Trophoblast cell (in vitro differentiated cells and primary cell): ENCODE results near the gene TLE2.

Experiments
- DNase-seq, 2 donors: peaks; one replicate each; pipeline ENCODE4 v3.0.0-alpha.2; 2016
- H2AFZ ChIP-seq: 2 replicates; pipeline ENCODE4 v1.6.1; 2013; ENCODE audit warnings: low read length, moderate library complexity, mild to moderate bottlenecking; ENCODE audit not compliant: insufficient read depth, poor library complexity
- H2AK5ac ChIP-seq: 2 replicates; pipeline ENCODE4 v1.6.1; 2013; ENCODE audit warnings: mild to moderate bottlenecking, low read length
- H2BK120ac ChIP-seq: 2 replicates; pipeline ENCODE4 v1.6.1; 2013; ENCODE audit warnings: low read length, mild to moderate bottlenecking, moderate library complexity; ENCODE audit not compliant: insufficient read depth, poor library complexity
- H2BK12ac ChIP-seq: 2 replicates; pipeline ENCODE4 v1.6.1; 2013; ENCODE audit warnings: mild to moderate bottlenecking, low read length, moderate library complexity
- H2BK5ac ChIP-seq: 2 replicates; pipeline ENCODE4 v1.6.1; 2013; ENCODE audit warnings: low read length, low read depth, moderate library complexity, mild to moderate bottlenecking; ENCODE audit not compliant: poor library complexity
- H3K14ac ChIP-seq: 2 replicates; pipeline ENCODE4 v1.6.1; 2013; ENCODE audit warnings: mild to moderate bottlenecking, low read length
- H3K18ac ChIP-seq: 2 replicates; pipeline ENCODE4 v1.6.1; 2013; ENCODE audit warnings: mild to moderate bottlenecking, low read length
- H3K23ac ChIP-seq: 2 replicates; pipeline ENCODE4 v1.6.1; 2013; ENCODE audit warnings: low read length
- H3K27ac ChIP-seq: 2 replicates; pipeline ENCODE4 v1.5.1; 2013; ENCODE audit warnings: low read depth, mild to moderate bottlenecking, inconsistent platforms, low read length, moderate library complexity
- H3K27me3 ChIP-seq: 2 replicates; pipeline ENCODE4 v1.6.1; 2013; ENCODE audit warnings: inconsistent platforms, mild to moderate bottlenecking, low read length, moderate library complexity; ENCODE audit not compliant: insufficient read depth
- H3K36me3 ChIP-seq, 2 experiments: 1 replicate in 1 of 2; 2 replicates in 1 of 2; pipeline ENCODE4 v1.6.1; 2013; ENCODE audit warnings: low read length in 2 of 2, mild to moderate bottlenecking in 2 of 2, moderate library complexity in 1 of 2; ENCODE audit not compliant: insufficient read depth in 2 of 2, control insufficient read depth in 1 of 2
- H3K4ac ChIP-seq: 2 replicates; pipeline ENCODE4 v1.6.1; 2013; ENCODE audit warnings: low read depth, mild to moderate bottlenecking, low read length, moderate library complexity
- H3K4me1 ChIP-seq, 2 experiments: 1 replicate in 1 of 2; 2 replicates in 1 of 2; pipeline ENCODE4 v1.6.1; 2013; ENCODE audit warnings: low read length in 2 of 2, mild to moderate bottlenecking in 2 of 2, moderate library complexity in 1 of 2; ENCODE audit not compliant: insufficient read depth in 2 of 2, control insufficient read depth in 1 of 2
- H3K4me2 ChIP-seq: 2 replicates; pipeline ENCODE4 v1.6.1; 2013; ENCODE audit warnings: inconsistent platforms, mild to moderate bottlenecking, low read length, moderate library complexity
- H3K4me3 ChIP-seq: 2 replicates; pipeline ENCODE4 v1.5.1; 2013; ENCODE audit warnings: mild to moderate bottlenecking, low read depth, low read length, inconsistent platforms
- H3K79me1 ChIP-seq: one replicate; pipeline ENCODE4 v1.6.1; 2013; ENCODE audit warnings: low read length
- H3K79me2 ChIP-seq: 2 replicates; pipeline ENCODE4 v1.6.1; 2013; ENCODE audit warnings: low read length, mild to moderate bottlenecking; ENCODE audit not compliant: control insufficient read depth, insufficient read depth, poor library complexity
- H3K9ac ChIP-seq: 2 replicates; pipeline ENCODE4 v1.6.1; 2013; ENCODE audit warnings: mild to moderate bottlenecking, low read length
- H3K9me3 ChIP-seq: 2 replicates; pipeline ENCODE4 v1.6.1; 2013; ENCODE audit warnings: low read depth, mild to moderate bottlenecking, control low read depth, inconsistent platforms, low read length; ENCODE audit not compliant: insufficient read depth
- H4K12ac ChIP-seq: 2 replicates; pipeline ENCODE4 v1.6.1; 2013; ENCODE audit warnings: low read depth, mild to moderate bottlenecking, low read length, moderate library complexity
- H4K8ac ChIP-seq: 2 replicates; pipeline ENCODE4 v1.6.1; 2013; ENCODE audit warnings: low read depth, mild to moderate bottlenecking, low read length, moderate library complexity
- H4K91ac ChIP-seq: one replicate; pipeline ENCODE4 v1.6.1; 2013; ENCODE audit warnings: low read depth, mild to moderate bottlenecking, low read length, moderate library complexity
- WGBS: extraction: QIAGEN DNeasy Blood & Tissue Kit; methylation state at CpG from one replicate; pipeline ENCODE4 v1.1.7; 2013; ENCODE audit warnings: missing lambda C conversion rate; ENCODE audit not compliant: insufficient read length, insufficient coverage; ENCODE audit errors: extremely low coverage; 5-methylcytosine and 5-hydroxymethylcytosine counted together

The TLE2 gene

GRCh38 chr19:3024870-3025548 lies 4.1 kb downstream of the TLE2 start:
- H3K9me3 ChIP-seq, result peaks cover 2% of the 10 kb centered on the region
- WGBS, result no CpG with 5 or more reads among the region's 30 CpGs
- no peak for DNase-seq
- H4K12ac ChIP-seq, result no peak overlapping the region
- no peak overlapping the region for H3K14ac ChIP-seq
- no peak overlapping the region for H2AFZ ChIP-seq
- H3K79me1 ChIP-seq, result no peaks in the 10 kb centered on the region
- H3K9ac ChIP-seq, result no peak overlapping the region
- H2BK12ac ChIP-seq, result no peak overlapping the region
- no peaks in the 10 kb centered on the region for H3K36me3 ChIP-seq
- peaks cover 4 to 12% of the 10 kb centered on the region in 2 experiments for H3K4me1 ChIP-seq
- no peak overlapping the region for H3K27ac ChIP-seq
- H3K4me2 ChIP-seq, result no peak overlapping the region
- no peak overlapping the region for H3K4ac ChIP-seq
- no peak overlapping the region for H3K23ac ChIP-seq
- no peaks in the 10 kb centered on the region for H3K79me2 ChIP-seq
- no peak overlapping the region for H3K4me3 ChIP-seq
- no peak overlapping the region for H2BK5ac ChIP-seq
- no peak overlapping the region for H2BK120ac ChIP-seq
- no peak overlapping the region for H3K18ac ChIP-seq
- no peak overlapping the region for H4K8ac ChIP-seq
- peaks cover 28% of the 10 kb centered on the region for H3K27me3 ChIP-seq
- H4K91ac ChIP-seq, result no peak overlapping the region
- H2AK5ac ChIP-seq, result no peak overlapping the region

DNA sequence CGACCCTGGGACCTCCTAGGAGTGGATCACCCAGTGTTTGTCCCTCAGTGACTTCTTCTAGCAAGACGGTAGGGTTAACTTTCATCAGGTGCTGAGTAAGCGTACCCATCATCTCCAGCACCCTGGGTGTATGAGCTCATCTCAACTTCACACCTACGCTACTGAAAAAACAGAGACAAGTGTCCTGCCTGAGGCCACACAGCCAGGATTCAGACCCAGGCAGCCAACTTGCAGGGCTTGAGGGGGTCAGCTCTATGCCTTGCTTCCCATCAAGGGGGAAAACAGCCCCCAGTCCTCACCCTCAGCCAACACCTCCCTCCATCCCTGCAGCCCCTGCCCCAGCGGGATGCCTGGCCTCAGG lies 4.6 kb downstream of the TLE2 start:
- Histone ChIP-seq H3K79me2 (no peaks in the 10 kb centered on the region), H3K27ac (no peak overlapping the region), H2AFZ (no peak overlapping the region), H3K9me3 (peaks cover 2% of the 10 kb centered on the region), H2AK5ac (no peak overlapping the region), H3K4me3 (no peak overlapping the region), H2BK5ac (no peak overlapping the region), H3K36me3 (no peaks in the 10 kb centered on the region), H4K12ac (no peak overlapping the region), H3K4me2 (no peak overlapping the region), H3K9ac (no peak overlapping the region), H3K4ac (no peak overlapping the region), H4K91ac (no peak overlapping the region), H3K4me1 (peaks cover 4 to 12% of the 10 kb centered on the region in 2 experiments), H3K18ac (no peak overlapping the region), H3K79me1 (no peaks in the 10 kb centered on the region), H4K8ac (no peak overlapping the region), H3K27me3 (peaks cover 23% of the 10 kb centered on the region), H3K14ac (no peak overlapping the region), H2BK12ac (no peak overlapping the region), H2BK120ac (no peak overlapping the region), H3K23ac (no peak overlapping the region)
- whole genome bisulfite sequencing, result no CpG with 5 or more reads among the region's 5 CpGs
- no peak for DNase-seq

- Histone ChIP-seq H2BK5ac (no peak overlapping the region), H3K9ac (no peak overlapping the region), H4K91ac (no peak overlapping the region), H3K36me3 (no peaks in the 10 kb centered on the region), H3K27ac (no peak overlapping the region), H2AFZ (no peak overlapping the region), H3K9me3 (peaks cover 1% of the 10 kb centered on the region), H3K23ac (no peak overlapping the region), H3K27me3 (peaks cover 4% of the 10 kb centered on the region), H3K79me2 (no peaks in the 10 kb centered on the region), H4K8ac (no peak overlapping the region), H3K4me3 (no peak overlapping the region), H2BK12ac (no peak overlapping the region), H3K18ac (no peak overlapping the region), H4K12ac (no peak overlapping the region), H2BK120ac (no peak overlapping the region), H3K4me1 (peaks cover under 1 to 8% of the 10 kb centered on the region in 2 experiments), H3K4me2 (no peak overlapping the region), H3K79me1 (no peaks in the 10 kb centered on the region), H3K4ac (no peak overlapping the region), H2AK5ac (no peak overlapping the region), H3K14ac (no peak overlapping the region)
- no peak for DNase-seq
- WGBS, result no CpG with 5 or more reads among the region's 18 CpGs
Observed at GRCh38 chr19:3020321-3020960, 8.6 kb downstream of the TLE2 start.

DNA sequence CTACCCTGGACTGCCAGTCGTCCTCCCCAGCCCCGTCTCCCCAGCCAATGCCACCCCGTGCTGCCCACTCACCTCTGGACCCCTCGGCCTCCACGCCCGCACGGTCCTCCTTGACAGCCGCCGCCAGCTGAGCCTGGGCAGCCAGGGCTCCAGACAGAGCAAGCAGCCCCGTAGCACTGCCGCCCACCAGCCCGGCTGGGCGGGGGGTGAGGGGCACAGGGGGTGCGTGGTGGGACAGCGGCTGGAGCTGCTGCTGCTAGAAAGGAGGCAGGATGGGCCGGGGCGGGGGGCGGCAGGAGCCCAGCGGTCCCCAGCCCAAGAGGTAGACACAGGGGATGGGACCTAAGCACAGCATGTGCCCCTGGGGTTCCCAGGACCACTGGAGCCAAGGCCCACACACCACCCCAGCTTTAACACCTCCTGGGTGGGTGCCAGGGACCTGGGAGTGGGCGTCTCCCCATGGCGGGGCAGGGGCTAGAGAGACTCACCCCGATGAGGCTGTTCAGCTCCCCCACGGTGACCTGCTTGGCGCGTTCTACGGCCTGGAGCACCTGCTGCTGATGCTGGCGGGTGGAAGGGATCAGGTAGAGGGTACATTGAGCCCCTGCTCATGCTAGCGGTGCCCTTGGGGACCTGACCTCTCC lies 9.7 kb downstream of the TLE2 start:
- H3K4me2 ChIP-seq, result no peak overlapping the region
- H3K9me3 ChIP-seq, result peaks cover 1% of the 10 kb centered on the region
- H3K79me1 ChIP-seq, result no peaks in the 10 kb centered on the region
- no peak overlapping the region for H4K12ac ChIP-seq
- no peak overlapping the region for H3K23ac ChIP-seq
- H4K91ac ChIP-seq, result no peak overlapping the region
- WGBS, result no CpG with 5 or more reads among the region's 28 CpGs
- no peak overlapping the region for H2BK120ac ChIP-seq
- H3K36me3 ChIP-seq, result no peaks in the 10 kb centered on the region
- no peak overlapping the region for H3K4ac ChIP-seq
- H3K4me1 ChIP-seq, result no peaks in the 10 kb centered on the region
- no peak overlapping the region for H2BK12ac ChIP-seq
- no peak overlapping the region for H3K4me3 ChIP-seq
- no peak overlapping the region for H2AK5ac ChIP-seq
- no peaks in the 10 kb centered on the region for H3K79me2 ChIP-seq
- H4K8ac ChIP-seq, result no peak overlapping the region
- H2AFZ ChIP-seq, result no peak overlapping the region
- H3K18ac ChIP-seq, result no peak overlapping the region
- H3K9ac ChIP-seq, result no peak overlapping the region
- no peak overlapping the region for H3K14ac ChIP-seq
- no peaks in the 10 kb centered on the region for H3K27me3 ChIP-seq
- H3K27ac ChIP-seq, result no peak overlapping the region
- H2BK5ac ChIP-seq, result no peak overlapping the region
- no peak for DNase-seq
